Astrocyte (in vitro differentiated cells and primary cell): ENCODE measurements around the gene CACNA1C. TPM values are rescaled to one million over a fixed set of nuclear protein-coding genes. Genes with fewer than 3 reads are reported as not detected.
A peak's percentile ranks its signal among the peaks of the same experiment; 100 is the strongest.

ENCODE experiments used
- DNase-seq: peaks from one replicate; pipeline ENCODE4 v3.0.0-alpha.2; 2010; ENCODE audit warnings: low read depth
- FAIRE-seq: peaks from 2 replicates; lab custom pipeline; 2011; peaks lifted over from hg19 to GRCh38; lab: Jason Lieb, UNC
- H2AFZ ChIP-seq: 2 replicates; pipeline ENCODE4 v1.6.0; 2012; ENCODE audit warnings: low read depth, low read length, inconsistent platforms
- H3K27ac ChIP-seq: 2 replicates; pipeline ENCODE4 v1.5.1; 2011; ENCODE audit warnings: low read depth, low read length, inconsistent platforms
- H3K27me3 ChIP-seq: 2 replicates; pipeline ENCODE4 v1.6.0; 2011; ENCODE audit warnings: low read length, inconsistent platforms; ENCODE audit not compliant: insufficient read depth
- H3K36me3 ChIP-seq: 2 replicates; pipeline ENCODE4 v1.5.1; 2011; ENCODE audit warnings: low read length, inconsistent platforms; ENCODE audit not compliant: insufficient read depth
- H3K4me1 ChIP-seq: 2 replicates; pipeline ENCODE4 v1.5.1; 2011; ENCODE audit warnings: low read length, inconsistent platforms; ENCODE audit not compliant: insufficient read depth
- H3K4me2 ChIP-seq: 2 replicates; pipeline ENCODE4 v1.6.0; 2012; ENCODE audit warnings: low read length, inconsistent platforms
- H3K4me3 ChIP-seq: 2 replicates; pipeline ENCODE4 v1.5.1; 2011; ENCODE audit warnings: low read depth, mild to moderate bottlenecking, low read length, inconsistent platforms; ENCODE audit not compliant: insufficient read depth
- H3K79me2 ChIP-seq: 2 replicates; pipeline ENCODE4 v1.6.0; 2012; ENCODE audit warnings: mild to moderate bottlenecking, low read length, inconsistent platforms; ENCODE audit not compliant: insufficient read depth
- H3K9ac ChIP-seq: 2 replicates; pipeline ENCODE4 v1.6.0; 2012; ENCODE audit warnings: mild to moderate bottlenecking, low read length, inconsistent platforms
- H3K9me3 ChIP-seq: 2 replicates; pipeline ENCODE4 v1.5.1; 2012; ENCODE audit warnings: low read depth, mild to moderate bottlenecking, low read length, inconsistent platforms; ENCODE audit not compliant: insufficient read depth
- H4K20me1 ChIP-seq: 2 replicates; pipeline ENCODE4 v1.6.0; 2012; ENCODE audit warnings: low read length, inconsistent platforms; ENCODE audit not compliant: insufficient read depth
- H3K27ac Mint-ChIP-seq: one replicate; pipeline ENCODE4 v1.8.0; 2021; ENCODE audit warnings: mild to moderate bottlenecking, mixed read lengths; ENCODE audit not compliant: unreplicated experiment
- H3K27me3 Mint-ChIP-seq: one replicate; pipeline ENCODE4 v1.8.0; 2021; ENCODE audit warnings: low read depth, mixed read lengths; ENCODE audit not compliant: unreplicated experiment
- H3K36me3 Mint-ChIP-seq: one replicate; pipeline ENCODE4 v1.8.0; 2021; ENCODE audit warnings: low read depth, mixed read lengths; ENCODE audit not compliant: unreplicated experiment
- H3K4me1 Mint-ChIP-seq: one replicate; pipeline ENCODE4 v1.8.0; 2021; ENCODE audit warnings: low read depth, mixed read lengths; ENCODE audit not compliant: unreplicated experiment
- H3K4me3 Mint-ChIP-seq: one replicate; pipeline ENCODE4 v1.8.0; 2021; ENCODE audit warnings: mild to moderate bottlenecking, moderate library complexity, mixed read lengths; ENCODE audit not compliant: unreplicated experiment
- H3K9me3 Mint-ChIP-seq: one replicate; pipeline ENCODE4 v1.8.0; 2021; ENCODE audit warnings: mild to moderate bottlenecking, mixed read lengths; ENCODE audit not compliant: unreplicated experiment
- EZH2 ChIP-seq: IDR thresholded peaks from 2 replicates; pipeline ENCODE4 v1.6.1; 2012; ENCODE audit warnings: mild to moderate bottlenecking, low read length, inconsistent platforms; ENCODE audit not compliant: insufficient read depth
- total RNA-seq: library from RNA; stranded (reverse); gene quantifications from 2 replicates; pipeline ENCODE4 v1.2.1, GENCODE V29; 2021
- TF ChIP-seq, protein P1 (sequence below): IDR thresholded peaks from 2 replicates; pipeline ENCODE4 v1.5.1; 2011; ENCODE audit warnings: low read depth, mild to moderate bottlenecking, inconsistent platforms, low read length, moderate library complexity; ENCODE audit not compliant: insufficient read depth

The CACNA1C gene
- total RNA-seq, 1 donor from 2014 or later = 2.1 TPM

DNA sequence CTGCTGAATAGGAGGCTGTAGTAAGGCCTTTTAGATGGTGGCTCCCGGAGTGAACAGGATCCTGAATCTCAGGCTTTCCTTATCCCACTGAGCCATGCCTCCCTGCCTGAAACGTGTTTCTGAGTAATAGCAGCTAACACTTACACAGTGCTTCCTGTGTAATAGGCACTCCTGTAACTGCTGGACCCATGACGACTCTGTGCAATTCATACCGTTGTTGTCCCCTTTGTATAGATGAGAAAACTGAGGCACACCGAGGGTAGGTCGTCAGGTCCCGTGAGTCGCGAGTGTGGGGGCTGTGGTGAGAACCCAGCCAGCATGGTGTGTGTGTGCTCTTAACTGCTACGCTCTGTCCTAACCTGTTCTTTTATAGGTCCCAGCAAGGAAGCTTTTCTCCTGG, 193.6 kb downstream of the CACNA1C start:
- no peak overlapping the region for H3K4me3 Mint-ChIP-seq
- H3K79me2 ChIP-seq = no peaks in the 10 kb centered on the region
- H3K36me3 Mint-ChIP-seq = no peaks in the 10 kb centered on the region
- no peak overlapping the region for H3K9ac ChIP-seq
- no peak overlapping the region for H2AFZ ChIP-seq
- no peaks in the 10 kb centered on the region for H3K27me3 ChIP-seq
- no peak overlapping the region for H3K27ac ChIP-seq
- no peaks in the 10 kb centered on the region for H3K9me3 ChIP-seq
- no peak overlapping the region for H3K27ac Mint-ChIP-seq
- no peaks in the 10 kb centered on the region for H4K20me1 ChIP-seq
- DNase-seq (no peak), FAIRE-seq (no peak)
- TF ChIP-seq, protein P1, sequence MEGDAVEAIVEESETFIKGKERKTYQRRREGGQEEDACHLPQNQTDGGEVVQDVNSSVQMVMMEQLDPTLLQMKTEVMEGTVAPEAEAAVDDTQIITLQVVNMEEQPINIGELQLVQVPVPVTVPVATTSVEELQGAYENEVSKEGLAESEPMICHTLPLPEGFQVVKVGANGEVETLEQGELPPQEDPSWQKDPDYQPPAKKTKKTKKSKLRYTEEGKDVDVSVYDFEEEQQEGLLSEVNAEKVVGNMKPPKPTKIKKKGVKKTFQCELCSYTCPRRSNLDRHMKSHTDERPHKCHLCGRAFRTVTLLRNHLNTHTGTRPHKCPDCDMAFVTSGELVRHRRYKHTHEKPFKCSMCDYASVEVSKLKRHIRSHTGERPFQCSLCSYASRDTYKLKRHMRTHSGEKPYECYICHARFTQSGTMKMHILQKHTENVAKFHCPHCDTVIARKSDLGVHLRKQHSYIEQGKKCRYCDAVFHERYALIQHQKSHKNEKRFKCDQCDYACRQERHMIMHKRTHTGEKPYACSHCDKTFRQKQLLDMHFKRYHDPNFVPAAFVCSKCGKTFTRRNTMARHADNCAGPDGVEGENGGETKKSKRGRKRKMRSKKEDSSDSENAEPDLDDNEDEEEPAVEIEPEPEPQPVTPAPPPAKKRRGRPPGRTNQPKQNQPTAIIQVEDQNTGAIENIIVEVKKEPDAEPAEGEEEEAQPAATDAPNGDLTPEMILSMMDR = no peak
- no peak for TF ChIP-seq EZH2
- H3K27me3 Mint-ChIP-seq = peaks cover 18% of the 10 kb centered on the region
- no peaks in the 10 kb centered on the region for H3K9me3 Mint-ChIP-seq
- no peak overlapping the region for H3K4me2 ChIP-seq
- peaks cover 34% of the 10 kb centered on the region for H3K4me1 ChIP-seq
- no peaks in the 10 kb centered on the region for H3K36me3 ChIP-seq
- peaks cover 24% of the 10 kb centered on the region for H3K4me1 Mint-ChIP-seq
- H3K4me3 ChIP-seq = no peak overlapping the region

DNA sequence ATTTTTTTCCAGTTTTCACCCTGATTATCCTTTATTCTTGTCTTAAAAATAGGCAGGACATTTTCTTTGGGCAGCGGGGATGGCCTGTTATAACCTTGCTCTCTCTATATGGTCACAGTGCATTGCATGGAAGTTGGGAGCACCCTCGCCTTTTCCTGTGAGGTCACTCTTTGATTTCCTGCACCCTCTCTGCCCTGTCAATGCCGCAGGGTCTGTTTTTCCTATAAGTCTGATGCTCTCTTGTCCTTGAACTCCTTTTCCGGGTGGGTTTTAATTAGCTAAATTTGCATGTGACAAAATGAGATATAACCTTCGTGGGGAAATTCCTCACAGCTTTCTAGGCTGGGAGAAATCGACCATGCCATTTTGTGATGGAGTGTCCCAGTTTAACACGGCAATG, 194.3 kb downstream of the CACNA1C start:
- Histone ChIP-seq H3K27me3 (no peaks in the 10 kb centered on the region), H3K4me3 (no peak overlapping the region), H3K9me3 (no peaks in the 10 kb centered on the region), H3K27ac (no peak overlapping the region), H4K20me1 (no peaks in the 10 kb centered on the region), H3K4me1 (peaks cover 34% of the 10 kb centered on the region), H3K36me3 (no peaks in the 10 kb centered on the region), H2AFZ (no peak overlapping the region), H3K9ac (no peak overlapping the region), H3K4me2 (no peak overlapping the region), H3K79me2 (no peaks in the 10 kb centered on the region)
- DNase-seq (no peak), FAIRE-seq (no peak)
- no peaks in the 10 kb centered on the region for H3K9me3 Mint-ChIP-seq
- H3K4me3 Mint-ChIP-seq = no peak overlapping the region
- H3K27me3 Mint-ChIP-seq = peaks cover 20% of the 10 kb centered on the region
- H3K4me1 Mint-ChIP-seq = peaks cover 24% of the 10 kb centered on the region
- H3K36me3 Mint-ChIP-seq = no peaks in the 10 kb centered on the region
- no peak for TF ChIP-seq EZH2
- TF ChIP-seq, protein P1 = no peak
- H3K27ac Mint-ChIP-seq = no peak overlapping the region

DNA sequence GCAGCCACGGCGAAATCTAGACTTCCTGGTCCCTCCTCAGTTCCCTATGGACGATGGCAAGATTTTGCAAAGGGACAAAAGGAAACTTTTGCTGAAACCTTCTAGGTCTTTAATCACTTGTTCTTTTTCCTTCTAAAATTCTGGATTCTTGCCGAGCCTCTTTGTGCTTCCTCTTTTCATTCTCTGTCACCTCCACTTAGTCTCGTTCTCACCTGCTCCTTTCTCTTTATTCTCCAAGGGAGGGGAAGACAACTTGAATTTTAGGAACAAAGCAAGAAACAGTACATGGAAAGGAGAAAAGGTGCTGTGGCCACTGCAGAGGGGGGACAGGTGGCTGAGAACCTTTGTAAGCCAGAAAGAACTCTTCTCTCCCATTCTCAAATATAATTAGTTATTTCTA, 194.8 kb downstream of the CACNA1C start:
- H2AFZ ChIP-seq = no peak overlapping the region
- no peaks in the 10 kb centered on the region for H3K9me3 ChIP-seq
- Mint-ChIP-seq H3K9me3 (no peaks in the 10 kb centered on the region), H3K27me3 (peaks cover 21% of the 10 kb centered on the region), H3K27ac (no peak overlapping the region), H3K4me1 (peaks cover 24% of the 10 kb centered on the region), H3K36me3 (no peaks in the 10 kb centered on the region), H3K4me3 (no peak overlapping the region)
- H3K27me3 ChIP-seq = no peaks in the 10 kb centered on the region
- peaks cover 34% of the 10 kb centered on the region for H3K4me1 ChIP-seq
- no peak overlapping the region for H3K27ac ChIP-seq
- H3K79me2 ChIP-seq = no peaks in the 10 kb centered on the region
- no peak overlapping the region for H3K4me3 ChIP-seq
- H3K36me3 ChIP-seq = no peaks in the 10 kb centered on the region
- H3K4me2 ChIP-seq = no peak overlapping the region
- DNase-seq (no peak), FAIRE-seq (peak; percentile 9)
- H4K20me1 ChIP-seq = no peaks in the 10 kb centered on the region
- TF ChIP-seq, protein P1 = no peak
- no peak for TF ChIP-seq EZH2
- no peak overlapping the region for H3K9ac ChIP-seq
